Endothelial cell of umbilical vein (primary cell): ENCODE results near the gene ZIC4.

ENCODE experiments used
- FOS ChIP-seq: IDR thresholded peaks from 2 replicates; pipeline ENCODE4 v1.6.1; 2011; ENCODE audit warnings: mild to moderate bottlenecking, low read length, moderate library complexity, borderline replicate concordance; ENCODE audit not compliant: insufficient read depth
- GATA2 ChIP-seq: IDR thresholded peaks from 2 replicates; pipeline ENCODE4 v1.7.0; 2011; ENCODE audit warnings: low read depth, mild to moderate bottlenecking, moderate library complexity, mixed read lengths, low read length; ENCODE audit not compliant: insufficient read length, insufficient read depth
- MYC ChIP-seq: IDR thresholded peaks from one replicate; pipeline ENCODE4 v1.6.1; 2011; ENCODE audit warnings: mild to moderate bottlenecking, low read depth, low read length
- POLR2A ChIP-seq: IDR thresholded peaks from 2 replicates; pipeline ENCODE4 v1.6.1; 2012; ENCODE audit warnings: low read depth, mild to moderate bottlenecking, control low read depth, low read length
- POLR2AphosphoS5 ChIP-seq: IDR thresholded peaks from 2 replicates; pipeline ENCODE4 v1.6.1; 2012; ENCODE audit warnings: low read depth, mild to moderate bottlenecking, control low read depth, low read length, moderate library complexity; ENCODE audit not compliant: insufficient read depth
- TF ChIP-seq, protein P1 (sequence below): IDR thresholded peaks from 2 replicates; pipeline ENCODE4 v1.6.1; 2011; ENCODE audit not compliant: insufficient read depth, insufficient read length
- TF ChIP-seq, protein P2 (sequence below), 2 donors: IDR thresholded peaks; 1 replicate in 1 of 2; 2 replicates in 1 of 2; pipeline ENCODE4 v1.5.1; 2011; ENCODE audit warnings: low read length in 2 of 2, mild to moderate bottlenecking in 2 of 2, moderate library complexity in 2 of 2, control low read depth in 1 of 2, inconsistent platforms in 1 of 2, low read depth in 1 of 2; ENCODE audit not compliant: insufficient read depth in 1 of 2; ENCODE audit errors: extremely low read depth in 1 of 2

DNA sequence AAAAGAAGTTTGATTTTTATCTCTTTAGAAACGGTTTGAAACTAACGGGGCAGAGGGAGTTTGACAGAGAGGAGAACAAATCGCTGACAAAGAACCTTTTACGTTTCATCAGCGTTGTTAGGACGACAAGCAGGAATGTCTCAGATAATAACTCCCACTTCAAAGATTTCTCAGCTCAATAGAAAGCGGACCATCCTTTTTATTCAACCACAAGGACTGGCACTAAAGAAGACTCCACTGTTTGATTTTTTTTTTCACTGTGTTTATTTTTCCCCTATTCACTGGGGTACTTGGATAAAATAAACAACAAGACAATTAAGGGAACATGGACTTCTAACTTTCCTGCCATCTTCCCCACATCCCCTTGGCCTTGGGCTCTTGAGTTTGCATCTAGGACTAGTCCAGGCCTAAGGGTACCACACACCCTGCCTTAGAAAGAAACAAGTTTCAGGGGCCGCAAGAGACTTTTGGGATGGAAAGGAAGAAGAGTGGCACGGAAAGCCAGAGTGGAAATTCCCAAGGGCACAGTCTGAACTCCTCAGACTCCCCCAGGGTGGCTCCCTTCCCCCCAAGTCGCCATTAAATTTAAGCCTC, 19.0 kb downstream of the ZIC4 start:
- TF ChIP-seq, protein P1, sequence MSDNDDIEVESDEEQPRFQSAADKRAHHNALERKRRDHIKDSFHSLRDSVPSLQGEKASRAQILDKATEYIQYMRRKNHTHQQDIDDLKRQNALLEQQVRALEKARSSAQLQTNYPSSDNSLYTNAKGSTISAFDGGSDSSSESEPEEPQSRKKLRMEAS, result no peak
- TF ChIP-seq, protein P2, sequence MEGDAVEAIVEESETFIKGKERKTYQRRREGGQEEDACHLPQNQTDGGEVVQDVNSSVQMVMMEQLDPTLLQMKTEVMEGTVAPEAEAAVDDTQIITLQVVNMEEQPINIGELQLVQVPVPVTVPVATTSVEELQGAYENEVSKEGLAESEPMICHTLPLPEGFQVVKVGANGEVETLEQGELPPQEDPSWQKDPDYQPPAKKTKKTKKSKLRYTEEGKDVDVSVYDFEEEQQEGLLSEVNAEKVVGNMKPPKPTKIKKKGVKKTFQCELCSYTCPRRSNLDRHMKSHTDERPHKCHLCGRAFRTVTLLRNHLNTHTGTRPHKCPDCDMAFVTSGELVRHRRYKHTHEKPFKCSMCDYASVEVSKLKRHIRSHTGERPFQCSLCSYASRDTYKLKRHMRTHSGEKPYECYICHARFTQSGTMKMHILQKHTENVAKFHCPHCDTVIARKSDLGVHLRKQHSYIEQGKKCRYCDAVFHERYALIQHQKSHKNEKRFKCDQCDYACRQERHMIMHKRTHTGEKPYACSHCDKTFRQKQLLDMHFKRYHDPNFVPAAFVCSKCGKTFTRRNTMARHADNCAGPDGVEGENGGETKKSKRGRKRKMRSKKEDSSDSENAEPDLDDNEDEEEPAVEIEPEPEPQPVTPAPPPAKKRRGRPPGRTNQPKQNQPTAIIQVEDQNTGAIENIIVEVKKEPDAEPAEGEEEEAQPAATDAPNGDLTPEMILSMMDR (IDR thresholded peaks at IDR 0.05; ENCODE audit: extremely low read depth in 1 of 2, insufficient read depth in 1 of 2, low read depth in 1 of 2, low read length in 2 of 2), result no peak
- TF ChIP-seq POLR2A (no peak), FOS (no peak), POLR2AphosphoS5 (no peak), MYC (no peak), GATA2 (no peak)
